Measurements from ENCODE around the gene AMBRA1.

- TF ChIP-seq ZC3H11A (IDR thresholded peaks at IDR 0.05) (no peak), POLR2A (IDR thresholded peaks at IDR 0.05; ENCODE audit: low read length) (no peak), CTCF (IDR thresholded peaks at IDR 0.05) (no peak), MYC (IDR thresholded peaks at IDR 0.05; ENCODE audit: borderline replicate concordance, low read length) (no peak), BHLHE40 (IDR thresholded peaks at IDR 0.05; ENCODE audit: low read depth, low read length) (no peak), JUNB (IDR thresholded peaks at IDR 0.05) (no peak)
Observed at GRCh38 chr11:46497498-46497897, 96.3 kb downstream of the AMBRA1 start.

Measured in A549 (cell line).